H9 (cell line): ENCODE measurements around the gene HUS1. TPM values are rescaled to one million over a fixed set of nuclear protein-coding genes. Genes with fewer than 3 reads are reported as not detected.

ENCODE experiments used
- DNase-seq: peaks from one replicate; pipeline ENCODE4 v3.0.0-alpha.2; 2017
- H2AFZ ChIP-seq: one replicate; pipeline ENCODE4 v1.6.1; 2013; ENCODE audit warnings: mild to moderate bottlenecking, low read length, control low read depth, moderate library complexity
- H2AK5ac ChIP-seq: 2 replicates; pipeline ENCODE4 v1.6.1; 2013; ENCODE audit warnings: low read length, control low read depth, mixed read lengths; ENCODE audit not compliant: insufficient read length
- H2BK120ac ChIP-seq: one replicate; pipeline ENCODE4 v1.6.1; 2013; ENCODE audit warnings: low read depth, mild to moderate bottlenecking, low read length, control low read depth, inconsistent platforms; ENCODE audit not compliant: poor library complexity, severe bottlenecking
- H2BK12ac ChIP-seq: 2 replicates; pipeline ENCODE4 v1.6.1; 2013; ENCODE audit warnings: low read length, control low read depth, mixed read lengths, low read depth; ENCODE audit not compliant: insufficient read length
- H2BK15ac ChIP-seq: 2 replicates; pipeline ENCODE4 v1.6.1; 2013; ENCODE audit warnings: low read depth, low read length, control low read depth
- H2BK20ac ChIP-seq: one replicate; pipeline ENCODE4 v1.6.1; 2013; ENCODE audit warnings: low read depth, mild to moderate bottlenecking, low read length, control low read depth, inconsistent platforms; ENCODE audit not compliant: poor library complexity, severe bottlenecking
- H2BK5ac ChIP-seq: 2 replicates; pipeline ENCODE4 v1.6.1; 2013; ENCODE audit warnings: low read length, control low read depth, mixed read lengths; ENCODE audit not compliant: insufficient read length
- H3K14ac ChIP-seq: 2 replicates; pipeline ENCODE4 v1.6.1; 2013; ENCODE audit warnings: low read length, control low read depth; ENCODE audit not compliant: insufficient read depth
- H3K18ac ChIP-seq: 2 replicates; pipeline ENCODE4 v1.6.1; 2013; ENCODE audit warnings: low read depth, mild to moderate bottlenecking, mixed read lengths, low read length, control low read depth; ENCODE audit not compliant: insufficient read length
- H3K23ac ChIP-seq: 2 replicates; pipeline ENCODE4 v1.6.1; 2013; ENCODE audit warnings: low read length, control low read depth, mixed read lengths, low read depth; ENCODE audit not compliant: insufficient read length
- H3K23me2 ChIP-seq: 2 replicates; pipeline ENCODE4 v1.6.1; 2013; ENCODE audit warnings: low read depth, mild to moderate bottlenecking, mixed read lengths, low read length, control low read depth; ENCODE audit not compliant: insufficient read length, poor library complexity, severe bottlenecking
- H3K27ac ChIP-seq: 2 replicates; pipeline ENCODE4 v1.5.1; 2013; ENCODE audit warnings: low read length, control low read depth, mixed read lengths, low read depth; ENCODE audit not compliant: insufficient read length
- H3K27me3 ChIP-seq: 2 replicates; pipeline ENCODE4 v1.6.1; 2013; ENCODE audit warnings: low read length, control low read depth, inconsistent platforms; ENCODE audit not compliant: insufficient read depth
- H3K4ac ChIP-seq: 2 replicates; pipeline ENCODE4 v1.6.1; 2013; ENCODE audit warnings: low read depth, mild to moderate bottlenecking, control low read depth, inconsistent platforms, low read length, moderate library complexity
- H3K4me1 ChIP-seq: 2 replicates; pipeline ENCODE4 v1.6.1; 2013; ENCODE audit warnings: low read length, control low read depth, inconsistent platforms; ENCODE audit not compliant: insufficient read depth
- H3K4me2 ChIP-seq: 2 replicates; pipeline ENCODE4 v1.6.1; 2013; ENCODE audit warnings: low read length, control low read depth, mixed read lengths; ENCODE audit not compliant: insufficient read length, insufficient read depth
- H3K56ac ChIP-seq: 2 replicates; pipeline ENCODE4 v1.6.1; 2013; ENCODE audit warnings: low read depth, mild to moderate bottlenecking, mixed read lengths, low read length, control low read depth; ENCODE audit not compliant: insufficient read length
- H3K79me1 ChIP-seq: 2 replicates; pipeline ENCODE4 v1.6.1; 2013; ENCODE audit warnings: low read depth, mild to moderate bottlenecking, moderate library complexity, low read length, control low read depth, inconsistent platforms; ENCODE audit not compliant: insufficient read depth, poor library complexity, severe bottlenecking
- H3K79me2 ChIP-seq: 2 replicates; pipeline ENCODE4 v1.6.1; 2013; ENCODE audit warnings: low read length, control low read depth, inconsistent platforms; ENCODE audit not compliant: insufficient read depth
- H3K9ac ChIP-seq: 2 replicates; pipeline ENCODE4 v1.6.1; 2013; ENCODE audit warnings: low read length, control low read depth, mixed read lengths; ENCODE audit not compliant: insufficient read length; ENCODE audit errors: extremely low read depth
- H3K9me3 ChIP-seq: one replicate; pipeline ENCODE4 v1.6.1; 2013; ENCODE audit warnings: low read depth, low read length, inconsistent platforms; ENCODE audit not compliant: control insufficient read depth
- H3T11ph ChIP-seq: one replicate; pipeline ENCODE4 v1.6.1; 2013; ENCODE audit warnings: mild to moderate bottlenecking, low read length, control low read depth, inconsistent platforms
- H4K20me1 ChIP-seq: one replicate; pipeline ENCODE4 v1.6.1; 2013; ENCODE audit not compliant: control insufficient read depth, insufficient read length, insufficient read depth
- H4K5ac ChIP-seq: 2 replicates; pipeline ENCODE4 v1.6.1; 2013; ENCODE audit warnings: low read depth, mild to moderate bottlenecking, mixed read lengths, low read length, control low read depth; ENCODE audit not compliant: insufficient read length
- H4K8ac ChIP-seq: replicated peaks from 2 replicates; pipeline ENCODE4 v1.6.1; 2013; ENCODE audit warnings: low read length, control low read depth, mixed read lengths, low read depth; ENCODE audit not compliant: insufficient read length
- H4K91ac ChIP-seq: 2 replicates; pipeline ENCODE4 v1.6.1; 2013; ENCODE audit warnings: low read depth, mild to moderate bottlenecking, moderate library complexity, mixed read lengths, low read length, control low read depth; ENCODE audit not compliant: insufficient read length
- H3K27ac Mint-ChIP-seq, 3 experiments: 2 replicates in 2 of 3; 3 replicates in 1 of 3; pipeline ENCODE4 v1.8.0; 2020 to 2021; ENCODE audit warnings: mixed read lengths in 3 of 3, mild to moderate bottlenecking in 1 of 3, moderate library complexity in 1 of 3
- H3K27me3 Mint-ChIP-seq: 2 replicates; pipeline ENCODE4 v1.8.0; 2021; ENCODE audit warnings: low read depth, mild to moderate bottlenecking, moderate library complexity, mixed read lengths
- H3K36me3 Mint-ChIP-seq, 3 experiments: 2 replicates in 2 of 3; 3 replicates in 1 of 3; pipeline ENCODE4 v1.8.0; 2020 to 2021; ENCODE audit warnings: low read depth in 3 of 3, mixed read lengths in 3 of 3; ENCODE audit not compliant: insufficient read depth in 1 of 3
- H3K4me1 Mint-ChIP-seq, 2 experiments: 2 replicates each; pipeline ENCODE4 v1.8.0; 2020; ENCODE audit warnings: mixed read lengths in 2 of 2
- H3K4me3 Mint-ChIP-seq, 2 experiments: 2 replicates in 1 of 2; 3 replicates in 1 of 2; pipeline ENCODE4 v1.8.0; 2020 to 2021; ENCODE audit warnings: mild to moderate bottlenecking in 2 of 2, mixed read lengths in 2 of 2, moderate library complexity in 1 of 2
- H3K9me3 Mint-ChIP-seq, 2 experiments: 2 replicates in 1 of 2; 3 replicates in 1 of 2; pipeline ENCODE4 v1.8.0; 2020; ENCODE audit warnings: mild to moderate bottlenecking in 2 of 2, mixed read lengths in 2 of 2, moderate library complexity in 1 of 2
- CTCF ChIP-seq: fragments of 200-600 bp; sonication (generic); conservative IDR thresholded peaks from 3 replicates; pipeline ENCODE4 v1.8.0; 2021; ENCODE audit warnings: antibody characterized with exemption, mild to moderate bottlenecking
- WGBS: extraction: QIAGEN DNeasy Blood & Tissue Kit; methylation state at CpG from one replicate; pipeline ENCODE4 v1.1.7; 2013; ENCODE audit warnings: missing lambda C conversion rate, low lambda C conversion rate, mixed read lengths; ENCODE audit not compliant: insufficient read length; ENCODE audit errors: extremely low coverage; 5-methylcytosine and 5-hydroxymethylcytosine counted together
- total RNA-seq: library from RNA; stranded (reverse); gene quantifications from 2 replicates; pipeline ENCODE4 v1.2.1, GENCODE V29; 2021

The HUS1 gene
- total RNA-seq, 1 experiment from 2014 or later, result 43.1 TPM

GRCh38 chr7:47945261-47946015, 34.0 kb downstream of the HUS1 start:
- no peak overlapping the region for H3K4me3 Mint-ChIP-seq
- Histone ChIP-seq H3K4ac (no peak overlapping the region), H3K23me2 (no peaks in the 10 kb centered on the region), H3K9ac (no peak overlapping the region), H3K79me2 (no peaks in the 10 kb centered on the region), H3K18ac (no peak overlapping the region), H2BK12ac (no peak overlapping the region), H3K23ac (no peak overlapping the region), H3K4me1 (peaks cover 8% of the 10 kb centered on the region; the same call in 1 of the 2 replicates), H2AK5ac (no peak overlapping the region), H4K5ac (no peak overlapping the region), H3K4me2 (no peak overlapping the region), H2BK5ac (no peak overlapping the region), H3K9me3 (no peaks in the 10 kb centered on the region), H3K27me3 (no peaks in the 10 kb centered on the region), H2BK20ac (no peak overlapping the region), H4K91ac (no peak overlapping the region), H3K56ac (no peak overlapping the region), H3K79me1 (no peaks in the 10 kb centered on the region), H4K8ac (no peak overlapping the region), H2AFZ (no peak overlapping the region), H4K20me1 (no peaks in the 10 kb centered on the region), H3K14ac (no peak overlapping the region), H3K27ac (no peak overlapping the region), H2BK120ac (no peak overlapping the region), H3T11ph (no peak overlapping the region), H2BK15ac (no peak overlapping the region)
- no peak for DNase-seq
- H3K9me3 Mint-ChIP-seq, result no peaks in the 10 kb centered on the region
- TF ChIP-seq CTCF, result peak; percentile 89
- peak overlapping the region in 1 of 3 experiments; percentile 11; a peak in 1 of 7 replicates for H3K27ac Mint-ChIP-seq
- WGBS, result no CpG with 5 or more reads among the region's 8 CpGs
- peaks cover 23 to 36% of the 10 kb centered on the region in 2 experiments for H3K4me1 Mint-ChIP-seq
- no peaks in the 10 kb centered on the region; the same call in 1 of the 2 replicates for H3K27me3 Mint-ChIP-seq
- no peaks in the 10 kb centered on the region for H3K36me3 Mint-ChIP-seq
